Osteocyte (in vitro differentiated cells): ENCODE results near the gene GDPD5. TPM values are rescaled to one million over a fixed set of nuclear protein-coding genes. Genes with fewer than 3 reads are reported as not detected.
A peak's percentile ranks its signal among the peaks of the same experiment; 100 is the strongest.

Source experiments
- DNase-seq: peaks from one replicate; pipeline ENCODE4 v3.0.0; 2021; ENCODE audit warnings: mixed read lengths; ENCODE audit not compliant: unreplicated experiment; ENCODE audit errors: extremely low spot score
- H3K27ac Mint-ChIP-seq: one replicate; pipeline ENCODE4 v1.8.0; 2021; ENCODE audit warnings: mild to moderate bottlenecking, mixed read lengths; ENCODE audit not compliant: unreplicated experiment
- H3K27me3 Mint-ChIP-seq: one replicate; pipeline ENCODE4 v1.8.0; 2021; ENCODE audit warnings: mixed read lengths; ENCODE audit not compliant: unreplicated experiment
- H3K36me3 Mint-ChIP-seq: one replicate; pipeline ENCODE4 v1.8.0; 2021; ENCODE audit warnings: mixed read lengths; ENCODE audit not compliant: unreplicated experiment
- H3K4me1 Mint-ChIP-seq: one replicate; pipeline ENCODE4 v1.8.0; 2021; ENCODE audit warnings: mixed read lengths; ENCODE audit not compliant: unreplicated experiment
- H3K4me3 Mint-ChIP-seq: one replicate; pipeline ENCODE4 v1.8.0; 2021; ENCODE audit warnings: mild to moderate bottlenecking, moderate library complexity, mixed read lengths; ENCODE audit not compliant: unreplicated experiment
- H3K9me3 Mint-ChIP-seq: one replicate; pipeline ENCODE4 v1.8.0; 2021; ENCODE audit warnings: mixed read lengths; ENCODE audit not compliant: unreplicated experiment
- CTCF ChIP-seq: fragments of 200-600 bp; sonication (generic); IDR thresholded peaks from 2 replicates; pipeline ENCODE4 v1.5.0; 2021; ENCODE audit warnings: antibody characterized with exemption, mild to moderate bottlenecking, moderate library complexity
- total RNA-seq: library from RNA; stranded (reverse); gene quantifications from 2 replicates; pipeline ENCODE4 v1.2.1, GENCODE V29; 2021

Gene GDPD5
- total RNA-seq, 1 donor from 2014 or later: 3.1 TPM

GRCh38 chr11:75570559-75571139, 44.9 kb upstream of the GDPD5 start:
- Mint-ChIP-seq H3K4me3 (no peak overlapping the region), H3K9me3 (no peaks in the 10 kb centered on the region), H3K36me3 (peaks cover 35% of the 10 kb centered on the region), H3K27ac (no peak overlapping the region), H3K27me3 (no peaks in the 10 kb centered on the region), H3K4me1 (peaks cover 9% of the 10 kb centered on the region)
- no peak for TF ChIP-seq CTCF
- DNase-seq: no peak

- Mint-ChIP-seq H3K4me3 (no peak overlapping the region), H3K27ac (no peak overlapping the region), H3K9me3 (no peaks in the 10 kb centered on the region), H3K36me3 (peaks cover 37% of the 10 kb centered on the region), H3K27me3 (no peaks in the 10 kb centered on the region), H3K4me1 (peaks cover 29% of the 10 kb centered on the region)
- no peak for TF ChIP-seq CTCF
- no peak for DNase-seq
Measured at GRCh38 chr11:75568616-75569219, 43.0 kb upstream of the GDPD5 start.

- Mint-ChIP-seq H3K27me3 (no peaks in the 10 kb centered on the region), H3K36me3 (peaks cover 36% of the 10 kb centered on the region), H3K4me3 (no peak overlapping the region), H3K9me3 (no peaks in the 10 kb centered on the region), H3K27ac (peak overlapping the region; percentile 41), H3K4me1 (peaks cover 32% of the 10 kb centered on the region)
- no peak for DNase-seq
- TF ChIP-seq CTCF: no peak
Measured at GRCh38 chr11:75567971-75568370, 42.2 kb upstream of the GDPD5 start.

- Mint-ChIP-seq H3K4me1 (peaks cover 32% of the 10 kb centered on the region), H3K27ac (no peak overlapping the region), H3K4me3 (no peak overlapping the region), H3K36me3 (peaks cover 28% of the 10 kb centered on the region), H3K9me3 (no peaks in the 10 kb centered on the region), H3K27me3 (no peaks in the 10 kb centered on the region)
- TF ChIP-seq CTCF: no peak
- no peak for DNase-seq
Measured at GRCh38 chr11:75566763-75567279, 41.1 kb upstream of the GDPD5 start.

GRCh38 chr11:75565916-75566762, 40.4 kb upstream of the GDPD5 start:
- no peak overlapping the region for H3K4me3 Mint-ChIP-seq
- no peaks in the 10 kb centered on the region for H3K9me3 Mint-ChIP-seq
- peak overlapping the region; percentile 98 for H3K27ac Mint-ChIP-seq
- H3K36me3 Mint-ChIP-seq: peaks cover 27% of the 10 kb centered on the region
- peaks cover 37% of the 10 kb centered on the region for H3K4me1 Mint-ChIP-seq
- no peak for DNase-seq
- no peaks in the 10 kb centered on the region for H3K27me3 Mint-ChIP-seq
- no peak for TF ChIP-seq CTCF
